Measurements from ENCODE around the gene DICER1.

- no peak for TF ChIP-seq CTCF (IDR thresholded peaks at IDR 0.05)
- no peak for TF ChIP-seq EP300 (IDR thresholded peaks at IDR 0.05)
- no peak for TF ChIP-seq POLR2A (IDR thresholded peaks at IDR 0.05)
Measured at GRCh38 chr14:95150910-95151309, 6.4 kb downstream of the DICER1 start.
